Measurements from ENCODE around the gene HES1. TPM values are rescaled to one million over a fixed set of nuclear protein-coding genes. Genes with fewer than 3 reads are reported as not detected.

Gene HES1
- total RNA-seq, 1 donor from 2014 or later: 66.5 TPM

DNA sequence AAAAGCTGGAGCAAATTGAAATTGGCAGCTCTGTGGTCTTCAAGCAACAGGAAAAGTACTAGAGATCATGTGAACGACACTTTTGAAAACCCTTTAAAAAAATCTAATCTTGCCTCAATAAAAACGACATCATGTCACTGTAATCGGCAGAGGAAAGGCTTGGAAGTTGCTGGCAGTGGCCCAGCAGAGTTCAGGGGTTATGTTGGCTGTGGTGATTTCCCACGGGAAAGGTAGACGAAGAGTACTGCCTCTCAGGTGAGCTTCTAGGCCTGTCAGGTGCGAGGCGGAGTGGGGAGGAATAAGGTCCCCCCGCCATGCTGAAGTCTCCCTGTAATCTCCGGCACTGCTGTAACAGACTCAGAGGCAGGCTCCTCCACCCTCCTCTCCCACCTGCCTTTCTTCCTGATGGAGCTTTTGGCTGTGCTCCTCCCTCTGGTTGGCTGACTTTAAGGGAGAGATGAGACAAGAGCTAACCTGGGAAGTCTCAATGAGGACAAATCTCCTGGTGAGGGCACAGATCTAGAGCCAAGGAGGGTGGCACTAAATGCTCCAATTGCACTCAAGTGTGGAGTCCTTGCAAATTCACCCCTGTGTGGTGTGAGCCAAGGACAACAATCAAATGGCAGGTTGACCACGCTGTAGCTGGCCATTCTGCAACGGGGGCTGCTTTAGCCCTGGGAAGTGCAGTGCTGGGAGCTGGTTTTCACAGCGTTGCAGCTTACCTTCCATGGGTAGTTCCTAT is 18.7 kb upstream of the HES1 start:
- no peaks in the 10 kb centered on the region for H4K20me1 ChIP-seq (ENCODE audit: low read depth)
- no peak for DNase-seq (ENCODE audit: low spot score)
- no peak overlapping the region for H3K9ac ChIP-seq
- H2AFZ ChIP-seq (replicated peaks): no peak overlapping the region
- no peak overlapping the region for H3K27ac ChIP-seq
- peaks cover 20% of the 10 kb centered on the region for H3K4me1 ChIP-seq
- no peaks in the 10 kb centered on the region for H3K36me3 ChIP-seq
- H3K9me3 Mint-ChIP-seq: no peaks in the 10 kb centered on the region
- no peak for TF ChIP-seq EZH2 (IDR thresholded peaks at IDR 0.05)
- no peak for TF ChIP-seq EZH2phosphoT487 (IDR thresholded peaks at IDR 0.05)
- TF ChIP-seq, protein P1, sequence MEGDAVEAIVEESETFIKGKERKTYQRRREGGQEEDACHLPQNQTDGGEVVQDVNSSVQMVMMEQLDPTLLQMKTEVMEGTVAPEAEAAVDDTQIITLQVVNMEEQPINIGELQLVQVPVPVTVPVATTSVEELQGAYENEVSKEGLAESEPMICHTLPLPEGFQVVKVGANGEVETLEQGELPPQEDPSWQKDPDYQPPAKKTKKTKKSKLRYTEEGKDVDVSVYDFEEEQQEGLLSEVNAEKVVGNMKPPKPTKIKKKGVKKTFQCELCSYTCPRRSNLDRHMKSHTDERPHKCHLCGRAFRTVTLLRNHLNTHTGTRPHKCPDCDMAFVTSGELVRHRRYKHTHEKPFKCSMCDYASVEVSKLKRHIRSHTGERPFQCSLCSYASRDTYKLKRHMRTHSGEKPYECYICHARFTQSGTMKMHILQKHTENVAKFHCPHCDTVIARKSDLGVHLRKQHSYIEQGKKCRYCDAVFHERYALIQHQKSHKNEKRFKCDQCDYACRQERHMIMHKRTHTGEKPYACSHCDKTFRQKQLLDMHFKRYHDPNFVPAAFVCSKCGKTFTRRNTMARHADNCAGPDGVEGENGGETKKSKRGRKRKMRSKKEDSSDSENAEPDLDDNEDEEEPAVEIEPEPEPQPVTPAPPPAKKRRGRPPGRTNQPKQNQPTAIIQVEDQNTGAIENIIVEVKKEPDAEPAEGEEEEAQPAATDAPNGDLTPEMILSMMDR (IDR thresholded peaks at IDR 0.05): no peak
- no peak overlapping the region for H3K4me2 ChIP-seq
- no peak overlapping the region for H3K4me3 ChIP-seq
- no peak overlapping the region for H3K27ac Mint-ChIP-seq
- no peak overlapping the region for H3K4me3 Mint-ChIP-seq
- H3K36me3 Mint-ChIP-seq: no peaks in the 10 kb centered on the region
- H3F3A ChIP-seq (ENCODE audit: low read depth): peaks cover 6% of the 10 kb centered on the region
- no peaks in the 10 kb centered on the region for H3K79me2 ChIP-seq (ENCODE audit: low read depth)
- no peaks in the 10 kb centered on the region for H3K9me3 ChIP-seq (ENCODE audit: low read depth)
- no peaks in the 10 kb centered on the region for H3K27me3 ChIP-seq
- H3K27me3 Mint-ChIP-seq (ENCODE audit: insufficient read depth, low read depth): peaks cover 5% of the 10 kb centered on the region
- peaks cover 20% of the 10 kb centered on the region for H3K4me1 Mint-ChIP-seq

DNA sequence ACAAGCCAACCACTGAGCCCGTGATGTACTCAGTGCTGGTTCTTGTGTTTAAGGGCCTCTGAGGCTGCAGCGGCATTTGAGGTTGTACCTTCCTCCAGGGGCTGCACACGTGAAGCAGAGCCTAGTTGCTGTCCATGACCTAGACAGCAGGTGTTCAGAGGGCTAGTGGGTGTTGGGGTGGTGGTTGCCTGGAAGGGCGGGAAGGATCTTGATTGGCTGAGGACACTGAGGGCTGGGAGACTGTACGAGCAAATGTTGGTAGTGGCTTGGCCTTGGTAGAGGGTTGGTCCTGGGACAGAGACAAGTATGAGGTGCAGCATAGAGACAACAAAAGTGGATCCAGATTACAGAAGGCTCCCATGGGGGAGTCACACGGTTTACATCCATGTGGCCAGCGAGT is 17.0 kb upstream of the HES1 start:
- Histone ChIP-seq H3K36me3 (no peaks in the 10 kb centered on the region), H3K79me2 (ENCODE audit: low read depth) (no peaks in the 10 kb centered on the region), H4K20me1 (ENCODE audit: low read depth) (no peaks in the 10 kb centered on the region), H3K4me2 (no peak overlapping the region), H3K4me3 (no peak overlapping the region), H3K27ac (no peak overlapping the region), H3K27me3 (no peaks in the 10 kb centered on the region), H3K9ac (no peak overlapping the region), H3K9me3 (ENCODE audit: low read depth) (no peaks in the 10 kb centered on the region), H2AFZ (replicated peaks) (no peak overlapping the region), H3F3A (ENCODE audit: low read depth) (peaks cover 6% of the 10 kb centered on the region), H3K4me1 (peaks cover 11% of the 10 kb centered on the region)
- Mint-ChIP-seq H3K4me1 (peaks cover 12% of the 10 kb centered on the region), H3K27ac (no peak overlapping the region), H3K27me3 (ENCODE audit: insufficient read depth, low read depth) (peaks cover 14% of the 10 kb centered on the region), H3K36me3 (no peaks in the 10 kb centered on the region), H3K4me3 (peak overlapping the region; percentile 9), H3K9me3 (no peaks in the 10 kb centered on the region)
- no peak for DNase-seq (ENCODE audit: low spot score)
- no peak for TF ChIP-seq EZH2phosphoT487 (IDR thresholded peaks at IDR 0.05)

DNA sequence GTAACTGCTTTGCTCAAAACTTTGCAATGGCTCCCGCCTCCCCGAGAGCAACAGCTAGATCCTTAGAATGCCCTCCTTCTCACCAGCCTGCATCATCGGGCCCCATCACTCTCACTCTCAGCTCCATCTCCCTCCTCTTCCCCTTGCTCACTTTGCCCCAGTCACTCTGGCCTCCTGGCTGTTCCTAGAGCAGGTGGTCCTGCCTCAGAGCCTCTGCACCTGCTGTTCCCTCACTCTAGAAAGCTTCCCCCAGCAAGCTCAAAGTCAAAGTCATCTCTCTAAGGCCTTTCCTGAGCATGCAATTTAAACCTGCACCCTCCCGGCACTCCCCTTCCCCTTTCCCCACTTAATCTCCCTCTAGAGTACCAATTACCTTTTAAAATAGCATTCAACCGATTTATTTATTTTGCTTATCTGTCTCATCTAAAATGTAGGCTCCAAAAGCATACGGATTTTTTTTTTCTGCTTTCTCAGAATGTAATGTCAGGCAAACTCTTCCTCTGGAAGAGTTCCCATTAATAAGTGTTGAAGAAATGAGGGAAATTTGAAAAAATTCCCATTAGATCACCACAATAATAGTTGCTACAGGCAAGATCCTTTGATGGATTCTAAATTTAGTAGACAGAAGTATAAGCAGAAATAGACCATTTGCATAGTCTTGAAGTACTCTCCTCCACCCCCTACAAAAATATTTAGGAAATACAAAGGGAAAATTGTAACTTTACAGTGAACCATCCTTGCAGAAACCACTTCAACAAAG is 15.9 kb upstream of the HES1 start:
- Mint-ChIP-seq H3K4me3 (no peak overlapping the region), H3K4me1 (peaks cover 6% of the 10 kb centered on the region), H3K9me3 (no peaks in the 10 kb centered on the region), H3K27ac (no peak overlapping the region), H3K27me3 (ENCODE audit: insufficient read depth, low read depth) (peaks cover 14% of the 10 kb centered on the region), H3K36me3 (no peaks in the 10 kb centered on the region)
- no peak overlapping the region for H2AFZ ChIP-seq (replicated peaks)
- H3K9ac ChIP-seq: no peak overlapping the region
- no peaks in the 10 kb centered on the region for H3K36me3 ChIP-seq
- H4K20me1 ChIP-seq (ENCODE audit: low read depth): no peaks in the 10 kb centered on the region
- no peaks in the 10 kb centered on the region for H3F3A ChIP-seq (ENCODE audit: low read depth)
- H3K9me3 ChIP-seq (ENCODE audit: low read depth): no peaks in the 10 kb centered on the region
- H3K4me2 ChIP-seq: no peak overlapping the region
- DNase-seq (ENCODE audit: low spot score): no peak
- TF ChIP-seq EZH2 (IDR thresholded peaks at IDR 0.05): no peak
- TF ChIP-seq, protein P1 (IDR thresholded peaks at IDR 0.05): no peak
- no peak for TF ChIP-seq EZH2phosphoT487 (IDR thresholded peaks at IDR 0.05)
- H3K4me3 ChIP-seq: no peak overlapping the region
- no peak overlapping the region for H3K27ac ChIP-seq
- no peaks in the 10 kb centered on the region for H3K79me2 ChIP-seq (ENCODE audit: low read depth)
- H3K4me1 ChIP-seq: peaks cover 1% of the 10 kb centered on the region
- no peaks in the 10 kb centered on the region for H3K27me3 ChIP-seq

Data from neural progenitor cell (in vitro differentiated cells).